Subcutaneous abdominal adipose tissue (tissue), 5 donors: ENCODE data around the gene TAC1.
"Not testable (repeated sequence)": the region's sequence is repeated elsewhere in the genome, so short reads cannot be mapped to it uniquely, and the experiment has no call there.

Experiments
- H3K27ac ChIP-seq: one replicate; pipeline ENCODE4 v1.7.0; 2013; ENCODE audit warnings: low read depth, mild to moderate bottlenecking, inconsistent platforms, low read length, moderate library complexity
- H3K27me3 ChIP-seq, 5 donors: one replicate each; pipeline ENCODE4 v1.7.0; 2013; ENCODE audit warnings: low read length in 5 of 5, inconsistent platforms in 1 of 5; ENCODE audit not compliant: control insufficient read depth in 5 of 5, insufficient read depth in 4 of 5
- H3K36me3 ChIP-seq, 5 donors: one replicate each; pipeline ENCODE4 v1.7.0; 2013; ENCODE audit warnings: low read length in 5 of 5; ENCODE audit not compliant: control insufficient read depth in 5 of 5, insufficient read depth in 5 of 5
- H3K4me1 ChIP-seq, 5 donors: one replicate each; pipeline ENCODE4 v1.7.0; 2013; ENCODE audit warnings: low read length in 5 of 5, mild to moderate bottlenecking in 3 of 5, moderate library complexity in 1 of 5; ENCODE audit not compliant: control insufficient read depth in 5 of 5, insufficient read depth in 5 of 5
- H3K4me3 ChIP-seq, 5 donors: one replicate each; pipeline ENCODE4 v1.7.0; 2013; ENCODE audit warnings: low read length in 5 of 5, low read depth in 1 of 5
- H3K9ac ChIP-seq, 5 donors: one replicate each; pipeline ENCODE4 v1.7.0; 2013; ENCODE audit warnings: low read length in 5 of 5, mild to moderate bottlenecking in 4 of 5, moderate library complexity in 3 of 5
- H3K9me3 ChIP-seq, 5 donors: one replicate each; pipeline ENCODE4 v1.7.0; 2013; ENCODE audit warnings: low read length in 5 of 5; ENCODE audit not compliant: control insufficient read depth in 5 of 5
- donor health status: healthy.
- donor health status: healthy.
- donor health status: healthy.
- donor health status: healthy.
- donor health status: healthy.

The TAC1 gene

GRCh38 chr7:97735075-97735474 lies 3.2 kb downstream of the TAC1 start:
- H3K27me3 ChIP-seq: peaks cover 19 to 36% (median 30%) of the 10 kb centered on the region in 5 donors
- no peaks in the 10 kb centered on the region for H3K9me3 ChIP-seq
- H3K4me1 ChIP-seq: peaks cover 0 to 20% (median 13%) of the 10 kb centered on the region in 5 donors
- H3K36me3 ChIP-seq: no peaks in the 10 kb centered on the region
- H3K4me3 ChIP-seq: no peak overlapping the region
- no peak overlapping the region for H3K9ac ChIP-seq
- H3K27ac ChIP-seq: no peak overlapping the region

- no peak overlapping the region for H3K9ac ChIP-seq
- no peaks in the 10 kb centered on the region for H3K36me3 ChIP-seq
- H3K4me1 ChIP-seq: no peaks in the 10 kb centered on the region
- no peak overlapping the region for H3K4me3 ChIP-seq
- H3K27ac ChIP-seq: no peak overlapping the region
- peaks cover 0 to 4% (median 0%) of the 10 kb centered on the region in 5 donors for H3K9me3 ChIP-seq
- no peaks in the 10 kb centered on the region for H3K27me3 ChIP-seq
Observed at GRCh38 chr7:97748482-97748881, 16.6 kb downstream of the TAC1 start.

DNA sequence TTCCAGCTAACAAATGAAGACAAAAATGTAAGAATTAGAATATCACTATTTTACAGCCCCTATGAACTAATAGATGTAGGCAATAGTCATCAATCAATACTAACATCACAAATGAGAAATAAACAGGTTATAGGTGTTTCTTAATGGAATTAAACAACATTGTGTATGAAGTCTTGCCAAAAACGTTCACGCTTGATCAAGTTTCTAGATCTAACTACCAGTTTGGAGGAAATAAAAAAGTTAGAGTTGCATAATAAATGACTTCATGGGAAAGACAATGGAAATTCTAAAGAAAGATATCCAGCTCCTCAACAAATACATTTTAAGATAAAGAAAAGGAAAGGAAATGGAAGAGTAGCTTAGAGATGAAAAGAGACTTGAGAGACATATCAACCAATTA lies 19.7 kb downstream of the TAC1 start:
- Histone ChIP-seq H3K36me3 (no peaks in the 10 kb centered on the region), H3K4me3 (no peak overlapping the region), H3K27ac (no peak overlapping the region), H3K9me3 (peaks cover 0 to 4% (median 0%) of the 10 kb centered on the region in 5 donors), H3K4me1 (no peaks in the 10 kb centered on the region), H3K27me3 (no peaks in the 10 kb centered on the region), H3K9ac (no peak overlapping the region)

- Histone ChIP-seq H3K27me3 (no peaks in the 10 kb centered on the region), H3K36me3 (no peaks in the 10 kb centered on the region), H3K9me3 (peaks cover 0 to 4% (median 0%) of the 10 kb centered on the region in 5 donors), H3K4me3 (no peak overlapping the region), H3K27ac (no peak overlapping the region), H3K9ac (no peak overlapping the region), H3K4me1 (no peaks in the 10 kb centered on the region)
Observed at GRCh38 chr7:97752215-97752614, 20.3 kb downstream of the TAC1 start.

GRCh38 chr7:97757824-97758223 lies 25.9 kb downstream of the TAC1 start:
- Histone ChIP-seq H3K4me1 (no peaks in the 10 kb centered on the region), H3K9ac (no peak overlapping the region), H3K9me3 (no peaks in the 10 kb centered on the region), H3K4me3 (no peak overlapping the region), H3K27me3 (no peaks in the 10 kb centered on the region), H3K36me3 (no peaks in the 10 kb centered on the region), H3K27ac (no peak overlapping the region)

GRCh38 chr7:97770850-97771249 lies 39.0 kb downstream of the TAC1 start:
- no peaks in the 10 kb centered on the region for H3K27me3 ChIP-seq
- no peak overlapping the region for H3K4me3 ChIP-seq
- no peaks in the 10 kb centered on the region for H3K4me1 ChIP-seq
- no peak overlapping the region for H3K27ac ChIP-seq
- H3K36me3 ChIP-seq: no peaks in the 10 kb centered on the region
- no peak overlapping the region for H3K9ac ChIP-seq
- no peaks in the 10 kb centered on the region for H3K9me3 ChIP-seq

DNA sequence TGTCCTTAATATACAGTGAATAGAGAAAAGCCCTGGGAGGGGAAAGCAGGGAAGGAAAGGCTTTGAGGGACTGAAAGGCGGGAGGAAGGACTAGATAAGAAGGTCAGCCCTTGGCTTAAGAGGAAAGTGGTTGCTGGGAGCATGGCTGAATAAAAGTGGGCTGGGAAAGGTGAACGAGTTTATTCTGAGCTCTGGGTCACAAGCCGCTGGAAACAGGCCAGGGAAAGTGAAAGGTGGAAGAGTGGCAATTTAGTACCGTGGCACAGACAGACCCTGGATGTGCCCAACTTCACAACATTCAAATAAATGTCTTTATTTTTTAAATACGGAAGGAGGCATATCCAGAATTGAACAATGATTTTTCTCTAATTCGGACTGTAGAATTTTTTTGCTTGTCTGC lies 39.7 kb downstream of the TAC1 start:
- Histone ChIP-seq H3K27me3 (no peaks in the 10 kb centered on the region), H3K9me3 (no peaks in the 10 kb centered on the region), H3K36me3 (no peaks in the 10 kb centered on the region), H3K9ac (no peak overlapping the region), H3K4me1 (no peaks in the 10 kb centered on the region), H3K27ac (no peak overlapping the region), H3K4me3 (no peak overlapping the region)

DNA sequence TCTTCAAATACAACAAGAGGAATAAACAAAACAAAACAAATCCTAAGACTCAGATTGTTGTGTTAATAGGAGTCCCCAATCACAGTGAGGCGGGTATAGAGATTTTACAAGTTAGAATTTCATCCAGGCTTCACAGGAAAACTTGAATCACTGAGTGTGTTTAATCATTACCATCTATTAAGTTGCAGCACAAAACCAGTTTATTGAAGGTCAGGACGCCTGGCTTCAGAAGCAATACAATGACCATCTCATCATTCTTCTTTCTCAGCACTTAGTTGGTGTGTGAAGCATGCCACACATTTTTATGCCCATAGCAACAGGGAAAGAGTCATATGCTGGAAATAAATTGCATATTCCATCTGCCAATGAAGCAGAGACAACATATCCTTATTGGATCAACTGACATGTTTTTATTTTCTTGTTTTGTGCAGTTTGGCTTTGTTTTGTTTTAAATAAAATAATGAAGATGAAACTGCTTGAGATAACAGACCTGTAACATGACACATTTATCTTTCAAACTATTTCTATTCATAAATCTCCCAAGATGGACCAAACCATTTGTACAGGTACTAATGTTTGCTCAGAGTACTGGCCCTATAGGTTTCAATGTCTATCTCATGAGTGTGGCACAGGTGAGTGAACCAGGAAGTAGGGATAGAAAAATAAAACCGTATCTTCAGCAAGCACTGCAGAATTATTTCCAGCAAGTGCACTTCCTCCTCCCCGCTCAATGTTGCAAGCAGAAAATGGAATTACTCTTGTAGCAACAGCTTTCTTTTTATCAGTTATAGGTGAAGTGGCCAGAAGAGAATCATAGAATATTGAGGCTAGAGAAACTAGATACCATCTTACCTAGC lies 40.4 kb downstream of the TAC1 start:
- Histone ChIP-seq H3K36me3 (no peaks in the 10 kb centered on the region), H3K9me3 (no peaks in the 10 kb centered on the region), H3K27ac (no peak overlapping the region), H3K9ac (no peak overlapping the region), H3K4me1 (no peaks in the 10 kb centered on the region), H3K27me3 (no peaks in the 10 kb centered on the region), H3K4me3 (no peak overlapping the region)

DNA sequence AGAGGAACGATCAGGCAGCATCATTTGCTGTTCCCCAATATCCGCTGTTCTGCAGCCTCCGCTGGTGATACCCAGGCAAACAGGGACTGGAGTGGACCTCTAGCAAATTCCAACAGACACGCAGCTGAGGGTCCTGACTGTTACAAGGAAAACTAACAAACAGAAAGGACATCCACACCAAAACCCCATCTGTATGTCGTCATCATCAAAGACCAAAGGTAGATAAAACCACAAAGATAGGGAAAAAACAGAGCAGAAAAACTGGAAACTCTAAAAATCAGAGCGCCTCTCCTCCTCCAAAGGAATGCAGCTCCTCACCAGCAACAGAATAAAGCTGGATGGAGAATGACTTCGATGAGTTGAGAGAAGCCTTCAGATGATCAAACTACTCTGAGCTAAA lies 54.5 kb downstream of the TAC1 start:
- H3K9me3 ChIP-seq, H3K9ac ChIP-seq, H3K4me1 ChIP-seq, H3K4me3 ChIP-seq, H3K27ac ChIP-seq, H3K36me3 ChIP-seq, H3K27me3 ChIP-seq: not testable (repeated sequence)
